ENCODE measurements around the gene CFAP141.

CFAP141 gene

GRCh38 chr1:154174654-154175053, 31.5 kb downstream of the CFAP141 start:
- TF ChIP-seq CTCF (IDR thresholded peaks at IDR 0.05; ENCODE audit: low read depth, low read length) = no peak
- peaks cover 88% of the 10 kb centered on the region for H3K36me3 ChIP-seq
- H3K27ac ChIP-seq = no peak overlapping the region
- no peaks in the 10 kb centered on the region for H3K9me3 ChIP-seq (ENCODE audit: severe bottlenecking)
- no peaks in the 10 kb centered on the region for H3K27me3 ChIP-seq (ENCODE audit: insufficient read depth, low read depth, severe bottlenecking)
- H3K4me3 ChIP-seq (ENCODE audit: low read depth, low read length) = no peak overlapping the region
- DNase-seq = no peak

DNA sequence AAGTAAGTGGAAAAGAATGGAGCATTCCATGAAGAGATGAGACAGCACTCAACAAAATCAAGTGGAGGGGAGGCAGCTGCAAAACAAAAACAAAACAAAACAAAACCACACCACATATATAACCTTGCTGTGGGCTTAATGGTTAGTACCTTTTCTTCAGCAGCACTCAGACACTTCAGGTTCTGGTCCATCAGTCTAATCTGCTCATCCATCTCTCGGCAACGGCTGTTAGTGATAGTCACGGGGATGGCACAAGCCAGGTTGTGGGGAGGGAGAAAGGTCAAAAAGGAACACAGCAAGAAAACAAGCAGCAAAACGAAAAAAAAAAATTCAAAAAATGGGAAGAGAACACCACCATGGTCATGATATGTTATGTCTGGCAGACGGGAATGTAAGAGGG, 34.3 kb downstream of the CFAP141 start:
- H3K27me3 ChIP-seq (ENCODE audit: insufficient read depth, low read depth, severe bottlenecking) = no peaks in the 10 kb centered on the region
- TF ChIP-seq CTCF (IDR thresholded peaks at IDR 0.05; ENCODE audit: low read depth, low read length) = no peak
- no peak overlapping the region for H3K4me3 ChIP-seq (ENCODE audit: low read depth, low read length)
- DNase-seq = no peak
- H3K36me3 ChIP-seq = peaks cover 95% of the 10 kb centered on the region
- H3K9me3 ChIP-seq (ENCODE audit: severe bottlenecking) = no peaks in the 10 kb centered on the region
- H3K27ac ChIP-seq = no peak overlapping the region

DNA sequence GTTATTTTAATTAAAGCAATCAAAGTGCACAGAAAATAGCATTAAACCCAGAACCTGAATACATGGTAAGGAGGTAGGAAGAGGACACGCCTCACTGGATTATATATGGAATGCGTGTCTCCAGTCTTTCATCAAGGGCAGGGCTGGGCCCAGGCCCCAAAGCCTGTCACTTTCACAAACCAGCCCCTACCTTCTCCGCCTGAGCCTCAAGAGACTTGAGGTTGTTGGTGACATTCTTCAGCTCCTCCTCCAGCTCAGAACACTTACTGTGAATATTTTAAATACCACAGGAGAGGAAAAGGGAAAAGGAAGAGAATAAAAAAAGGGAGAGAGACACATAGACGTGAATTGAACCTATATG, 34.9 kb downstream of the CFAP141 start:
- no peak overlapping the region for H3K4me3 ChIP-seq (ENCODE audit: low read depth, low read length)
- no peaks in the 10 kb centered on the region for H3K27me3 ChIP-seq (ENCODE audit: insufficient read depth, low read depth, severe bottlenecking)
- no peak for DNase-seq
- TF ChIP-seq CTCF (IDR thresholded peaks at IDR 0.05; ENCODE audit: low read depth, low read length) = no peak
- H3K27ac ChIP-seq = no peak overlapping the region
- no peaks in the 10 kb centered on the region for H3K9me3 ChIP-seq (ENCODE audit: severe bottlenecking)
- H3K36me3 ChIP-seq = peaks cover 96% of the 10 kb centered on the region

DNA sequence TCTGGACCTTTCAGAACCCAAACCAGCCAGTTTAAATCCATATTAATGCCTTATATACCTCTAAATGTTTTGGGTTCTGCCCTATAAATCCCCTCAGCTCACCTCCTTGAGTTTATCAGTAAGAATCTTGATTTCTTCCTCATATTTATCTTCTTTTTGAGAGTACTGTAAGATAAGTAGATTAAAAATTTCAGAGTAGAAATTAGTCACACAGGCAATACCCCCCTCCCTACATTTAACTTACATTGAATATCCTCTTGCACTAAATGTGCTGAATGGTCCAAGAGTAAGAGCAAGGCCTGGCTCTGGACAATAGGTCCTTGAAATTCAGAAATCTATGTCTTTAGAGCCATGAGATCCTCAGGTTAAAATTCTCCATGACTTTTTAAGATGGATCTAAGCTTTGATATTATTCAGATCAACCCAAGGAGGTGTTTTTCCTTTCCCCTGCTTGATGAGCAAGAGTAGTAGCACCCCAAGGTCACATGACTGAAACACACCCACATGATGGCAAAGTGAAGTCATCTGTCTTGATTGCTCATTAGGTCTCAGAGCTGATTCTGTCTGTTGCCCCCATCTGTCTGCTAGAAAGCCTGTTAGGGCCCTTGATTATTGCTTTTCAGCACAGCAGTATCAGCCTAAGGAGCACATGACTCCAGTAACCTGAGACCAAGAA, 35.4 kb downstream of the CFAP141 start:
- Histone ChIP-seq H3K9me3 (ENCODE audit: severe bottlenecking) (no peaks in the 10 kb centered on the region), H3K4me3 (ENCODE audit: low read depth, low read length) (no peak overlapping the region), H3K27me3 (ENCODE audit: insufficient read depth, low read depth, severe bottlenecking) (no peaks in the 10 kb centered on the region), H3K36me3 (peaks cover 96% of the 10 kb centered on the region), H3K27ac (no peak overlapping the region)
- peak; percentile 24 for DNase-seq
- TF ChIP-seq CTCF (IDR thresholded peaks at IDR 0.05; ENCODE audit: low read depth, low read length) = no peak

GRCh38 chr1:154167461-154167860, 38.7 kb downstream of the CFAP141 start:
- Histone ChIP-seq H3K27ac (no peak overlapping the region), H3K36me3 (peaks cover 100% of the 10 kb centered on the region), H3K9me3 (ENCODE audit: severe bottlenecking) (no peaks in the 10 kb centered on the region), H3K27me3 (ENCODE audit: insufficient read depth, low read depth, severe bottlenecking) (no peaks in the 10 kb centered on the region), H3K4me3 (ENCODE audit: low read depth, low read length) (no peak overlapping the region)
- DNase-seq = no peak
- no peak for TF ChIP-seq CTCF (IDR thresholded peaks at IDR 0.05; ENCODE audit: low read depth, low read length)

- Histone ChIP-seq H3K27me3 (ENCODE audit: insufficient read depth, low read depth, severe bottlenecking) (no peaks in the 10 kb centered on the region), H3K4me3 (ENCODE audit: low read depth, low read length) (no peak overlapping the region), H3K27ac (no peak overlapping the region), H3K36me3 (peaks cover 97% of the 10 kb centered on the region), H3K9me3 (ENCODE audit: severe bottlenecking) (no peaks in the 10 kb centered on the region)
- TF ChIP-seq CTCF (IDR thresholded peaks at IDR 0.05; ENCODE audit: low read depth, low read length) = no peak
- no peak for DNase-seq
These were observed 39.9 kb downstream of the CFAP141 start for GRCh38 chr1:154166207-154166606.

Measured in WERI-Rb-1 (cell line).